Smooth muscle cell (in vitro differentiated cells): ENCODE measurements around the gene TDRKH. TPM values are rescaled to one million over a fixed set of nuclear protein-coding genes. Genes with fewer than 3 reads are reported as not detected.

Source experiments
- DNase-seq: peaks from one replicate; lab custom pipeline; 2025; ENCODE audit not compliant: unreplicated experiment; lab: John Stamatoyannopoulos, UW
- H2AFZ ChIP-seq: fragments of 200-600 bp; sonication (generic); 2 replicates; pipeline ENCODE4 v1.6.0; 2016; ENCODE audit warnings: antibody characterized with exemption, low read depth, mild to moderate bottlenecking
- H3F3A ChIP-seq: fragments of 200-600 bp; sonication (generic); 2 replicates; pipeline ENCODE4 v1.6.0; 2017; ENCODE audit warnings: antibody characterized with exemption, low read depth
- H3K27ac ChIP-seq: fragments of 200-600 bp; sonication (generic); 2 replicates; pipeline ENCODE4 v1.5.1; 2016; ENCODE audit warnings: low read depth, mild to moderate bottlenecking
- H3K27me3 ChIP-seq: fragments of 200-600 bp; sonication (generic); 2 replicates; pipeline ENCODE4 v1.6.1; 2016; ENCODE audit warnings: low read depth, mild to moderate bottlenecking
- H3K36me3 ChIP-seq: fragments of 200-600 bp; sonication (generic); 2 replicates; pipeline ENCODE4 v1.5.1; 2016; ENCODE audit warnings: low read depth
- H3K4me1 ChIP-seq: fragments of 200-600 bp; sonication (generic); 2 replicates; pipeline ENCODE4 v1.5.1; 2016; ENCODE audit warnings: low read depth
- H3K4me2 ChIP-seq: fragments of 200-600 bp; sonication (generic); 2 replicates; pipeline ENCODE4 v1.6.0; 2016; ENCODE audit warnings: mild to moderate bottlenecking
- H3K4me3 ChIP-seq: fragments of 200-600 bp; sonication (generic); 2 replicates; pipeline ENCODE4 v1.5.1; 2016; ENCODE audit warnings: mild to moderate bottlenecking
- H3K79me2 ChIP-seq: fragments of 200-600 bp; sonication (generic); 2 replicates; pipeline ENCODE4 v1.6.0; 2016; ENCODE audit warnings: low read depth, mild to moderate bottlenecking
- H3K9ac ChIP-seq: fragments of 200-600 bp; sonication (generic); 2 replicates; pipeline ENCODE4 v1.6.0; 2016; ENCODE audit warnings: low read depth
- H3K9me3 ChIP-seq: fragments of 200-600 bp; sonication (generic); replicated peaks from 2 replicates; pipeline ENCODE4 v1.5.1; 2016; ENCODE audit warnings: low read depth
- H4K20me1 ChIP-seq: fragments of 200-600 bp; sonication (generic); 2 replicates; pipeline ENCODE4 v1.6.0; 2016; ENCODE audit warnings: low read depth
- WGBS: methylation state at CpG from one replicate; pipeline ENCODE4 v1.1.7; 2016; ENCODE audit warnings: low lambda C conversion rate; 5-methylcytosine and 5-hydroxymethylcytosine counted together
- polyA plus RNA-seq: library from polyadenylated mRNA; unstranded; fragments of >200 nt; fragmentation: Nextera tagmentation; extraction: Ambion mirVana; gene quantifications from 2 replicates; pipeline ENCODE4 v1.2.1, GENCODE V29; 2016
- total RNA-seq: library from RNA; depleted of rRNA; stranded (reverse); fragments of >200 nt; gene quantifications from 2 replicates; pipeline ENCODE4 v1.2.3, GENCODE V29; 2014
- TF ChIP-seq, protein P1 (sequence below): fragments of 200-600 bp; sonication (generic); IDR thresholded peaks from 2 replicates; pipeline ENCODE4 v1.5.1; 2017; ENCODE audit warnings: borderline replicate concordance, mild to moderate bottlenecking, antibody characterized with exemption; ENCODE audit not compliant: insufficient read depth, poor library complexity, severe bottlenecking

Gene TDRKH
- total and polyA plus RNA-seq, 2 experiments from 2014 or later: 4.7 to 8.5 TPM

DNA sequence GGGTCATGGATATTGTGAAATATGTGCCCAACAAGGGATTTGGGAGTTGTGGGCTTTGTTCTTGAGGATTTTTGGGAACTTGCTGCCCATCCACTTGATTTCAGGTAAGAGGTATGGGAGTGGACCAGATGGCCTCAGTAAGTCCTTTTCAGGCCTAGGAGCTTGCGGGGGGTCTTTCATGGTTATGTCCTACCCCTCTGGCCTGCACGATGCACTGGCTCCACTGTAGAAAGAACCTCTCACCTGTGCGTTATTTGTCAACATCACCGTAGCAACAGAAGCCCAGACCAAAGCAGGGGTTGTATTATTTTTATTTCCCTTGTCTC, 60.4 kb downstream of the TDRKH start:
- Histone ChIP-seq H4K20me1 (no peaks in the 10 kb centered on the region), H3K36me3 (no peaks in the 10 kb centered on the region), H3K4me3 (no peak overlapping the region), H3K9ac (no peak overlapping the region), H3K27ac (no peak overlapping the region), H3F3A (no peaks in the 10 kb centered on the region), H2AFZ (no peak overlapping the region), H3K4me1 (peaks cover 5% of the 10 kb centered on the region), H3K27me3 (no peaks in the 10 kb centered on the region), H3K4me2 (no peak overlapping the region), H3K79me2 (no peaks in the 10 kb centered on the region), H3K9me3 (no peaks in the 10 kb centered on the region)
- no peak for DNase-seq
- TF ChIP-seq, protein P1, sequence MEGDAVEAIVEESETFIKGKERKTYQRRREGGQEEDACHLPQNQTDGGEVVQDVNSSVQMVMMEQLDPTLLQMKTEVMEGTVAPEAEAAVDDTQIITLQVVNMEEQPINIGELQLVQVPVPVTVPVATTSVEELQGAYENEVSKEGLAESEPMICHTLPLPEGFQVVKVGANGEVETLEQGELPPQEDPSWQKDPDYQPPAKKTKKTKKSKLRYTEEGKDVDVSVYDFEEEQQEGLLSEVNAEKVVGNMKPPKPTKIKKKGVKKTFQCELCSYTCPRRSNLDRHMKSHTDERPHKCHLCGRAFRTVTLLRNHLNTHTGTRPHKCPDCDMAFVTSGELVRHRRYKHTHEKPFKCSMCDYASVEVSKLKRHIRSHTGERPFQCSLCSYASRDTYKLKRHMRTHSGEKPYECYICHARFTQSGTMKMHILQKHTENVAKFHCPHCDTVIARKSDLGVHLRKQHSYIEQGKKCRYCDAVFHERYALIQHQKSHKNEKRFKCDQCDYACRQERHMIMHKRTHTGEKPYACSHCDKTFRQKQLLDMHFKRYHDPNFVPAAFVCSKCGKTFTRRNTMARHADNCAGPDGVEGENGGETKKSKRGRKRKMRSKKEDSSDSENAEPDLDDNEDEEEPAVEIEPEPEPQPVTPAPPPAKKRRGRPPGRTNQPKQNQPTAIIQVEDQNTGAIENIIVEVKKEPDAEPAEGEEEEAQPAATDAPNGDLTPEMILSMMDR: no peak
- WGBS: 91% methylated on average over 4 of the region's 4 CpGs

DNA sequence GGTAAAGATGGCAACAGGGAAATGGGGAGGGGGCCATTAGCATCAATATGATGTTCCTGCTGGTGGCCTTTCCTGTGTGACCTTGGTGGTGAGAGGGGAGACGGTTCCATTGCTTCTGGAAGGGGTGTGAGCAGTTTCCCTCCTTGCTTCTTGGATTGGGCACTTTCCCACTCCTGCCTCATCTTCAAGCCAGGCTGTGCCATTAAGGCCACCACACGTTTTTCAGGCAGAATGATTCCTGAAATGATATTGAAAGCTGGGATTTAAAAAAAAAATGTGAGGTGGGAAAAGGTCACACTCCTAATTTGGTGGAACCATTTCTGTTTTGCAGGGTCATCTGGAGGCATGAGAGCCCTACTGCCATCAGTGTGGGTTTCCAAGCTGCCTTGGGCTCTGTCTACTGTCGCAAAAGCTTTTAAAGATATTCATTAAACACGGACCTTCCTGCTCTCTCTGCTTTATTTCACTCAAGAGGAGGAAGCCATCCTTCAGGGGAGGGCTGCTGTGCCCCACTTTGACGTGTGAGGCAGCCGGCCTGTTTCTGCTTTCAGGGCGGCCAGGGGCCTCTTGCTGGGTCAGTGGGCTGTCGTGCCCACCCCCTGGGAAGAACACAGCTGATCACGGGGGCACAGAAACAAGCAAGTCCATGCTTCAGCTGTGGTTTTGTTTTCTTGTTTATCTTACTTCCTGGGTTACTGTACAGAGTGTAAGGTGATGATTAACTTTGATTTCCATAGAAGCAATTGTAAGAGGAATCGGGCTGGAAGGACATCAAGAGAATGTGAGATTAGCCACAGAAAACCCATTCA, 60.9 kb downstream of the TDRKH start:
- TF ChIP-seq, protein P1: no peak
- H3K36me3 ChIP-seq: no peaks in the 10 kb centered on the region
- no peaks in the 10 kb centered on the region for H3K9me3 ChIP-seq
- peaks cover 3% of the 10 kb centered on the region for H3K27me3 ChIP-seq
- H4K20me1 ChIP-seq: no peaks in the 10 kb centered on the region
- H3K4me3 ChIP-seq: no peak overlapping the region
- H3K27ac ChIP-seq: no peak overlapping the region
- H2AFZ ChIP-seq: no peak overlapping the region
- 62% methylated on average over 10 of the region's 10 CpGs for WGBS
- H3K4me1 ChIP-seq: peaks cover 5% of the 10 kb centered on the region
- H3K4me2 ChIP-seq: no peak overlapping the region
- no peak for DNase-seq
- no peak overlapping the region for H3K9ac ChIP-seq
- no peaks in the 10 kb centered on the region for H3K79me2 ChIP-seq
- H3F3A ChIP-seq: no peaks in the 10 kb centered on the region

DNA sequence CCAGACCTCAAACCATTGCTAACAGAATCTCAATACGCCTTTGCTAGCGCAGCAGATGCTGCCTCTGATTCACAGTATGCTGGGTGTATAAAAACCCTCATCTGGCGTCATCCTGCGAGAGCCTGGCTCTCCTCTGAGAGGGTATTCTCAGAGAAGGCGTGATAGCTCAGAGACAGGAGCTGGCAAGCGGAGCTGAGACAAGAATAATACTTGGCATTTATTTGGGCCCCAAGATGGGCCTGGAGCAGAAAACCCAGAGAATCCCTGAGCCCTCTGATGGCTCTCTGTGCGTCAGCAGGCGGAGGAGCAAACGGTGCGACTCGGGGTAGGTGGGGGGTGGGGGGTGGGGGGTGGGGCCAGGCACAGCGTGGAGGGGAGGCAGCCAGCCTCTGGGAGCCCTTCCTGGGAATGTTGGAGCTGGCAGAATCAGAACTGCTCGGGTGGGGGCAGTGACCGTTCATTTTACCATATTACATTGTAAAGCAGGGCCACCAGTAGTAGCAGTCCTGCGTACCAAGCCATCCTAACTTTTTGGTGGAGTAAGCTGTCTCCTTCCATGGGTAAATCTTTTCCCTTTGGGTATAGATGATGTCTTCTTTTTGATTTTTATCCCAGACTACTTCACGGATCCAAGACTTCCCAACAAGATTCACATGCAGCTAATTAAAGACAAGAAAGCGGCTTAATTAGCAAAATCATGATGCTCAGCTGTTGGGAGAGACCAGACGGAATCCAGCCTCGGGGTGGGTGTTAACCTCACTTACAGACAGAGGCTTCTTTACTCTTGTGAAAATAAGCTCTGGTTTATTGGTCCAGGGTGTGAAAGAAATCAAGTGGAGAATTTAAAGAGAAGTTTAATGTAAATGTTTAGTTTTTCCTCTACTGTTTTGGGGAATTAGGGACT, 61.9 kb downstream of the TDRKH start:
- no peaks in the 10 kb centered on the region for H3K36me3 ChIP-seq
- WGBS: 24% methylated on average over 19 of the region's 19 CpGs
- peaks cover 12% of the 10 kb centered on the region for H3K27me3 ChIP-seq
- H3K4me1 ChIP-seq: peaks cover 5% of the 10 kb centered on the region
- DNase-seq: no peak
- H3K9me3 ChIP-seq: no peaks in the 10 kb centered on the region
- H3K4me3 ChIP-seq: peak overlapping the region; percentile 26
- no peak overlapping the region for H3K27ac ChIP-seq
- no peaks in the 10 kb centered on the region for H3K79me2 ChIP-seq
- H3K4me2 ChIP-seq: peak overlapping the region; percentile 72
- H2AFZ ChIP-seq: peak overlapping the region; percentile 78
- no peaks in the 10 kb centered on the region for H3F3A ChIP-seq
- H4K20me1 ChIP-seq: no peaks in the 10 kb centered on the region
- H3K9ac ChIP-seq: no peak overlapping the region
- TF ChIP-seq, protein P1: no peak
